Muscle of back (tissue), 11 donors: ENCODE results near the gene FFAR2. TPM values are rescaled to one million over a fixed set of nuclear protein-coding genes. Genes with fewer than 3 reads are reported as not detected.
A peak's percentile ranks its signal among the peaks of the same experiment; 100 is the strongest.

Source experiments
- DNase-seq, 3 donors: peaks; one replicate each; pipeline versions ENCODE4 v3.0.0 to v3.0.0-alpha.2; 2013
- polyA plus RNA-seq, 10 donors: library from polyadenylated mRNA; unstranded; fragments of 120-200 nt; gene quantifications; one replicate each; pipeline ENCODE4 v1.2.1, GENCODE V29; 2013; ENCODE audit not compliant: insufficient read length in 10 of 10

FFAR2 gene
- polyA plus RNA-seq, 10 donors, result 0.11 to 0.49 (median 0.15) TPM; not detected in 3

- no peak for DNase-seq
These were observed 36.4 kb downstream of the FFAR2 start for GRCh38 chr19:35484252-35485036.

DNA sequence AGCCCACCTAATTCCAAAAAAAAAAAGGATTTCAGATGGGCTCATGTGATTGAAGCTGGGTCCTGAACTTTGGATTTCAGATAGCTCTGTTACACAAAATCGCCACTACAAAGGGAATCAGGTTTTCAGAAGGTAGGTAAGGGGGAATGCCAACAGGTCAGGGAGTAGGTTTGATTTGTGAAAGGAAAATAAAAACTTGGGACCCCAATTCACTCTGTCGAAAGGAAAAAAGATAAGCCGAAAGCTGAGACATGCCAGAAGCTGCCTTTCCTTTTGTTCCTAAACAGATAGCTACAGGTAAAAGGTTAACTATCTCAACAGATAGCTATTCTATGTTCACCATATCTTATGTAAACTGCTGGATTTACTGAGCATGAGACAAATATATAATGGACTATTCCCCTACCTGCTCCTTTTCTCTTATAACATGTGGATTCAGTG lies 38.2 kb downstream of the FFAR2 start:
- no peak for DNase-seq

GRCh38 chr19:35487656-35488182 lies 39.7 kb downstream of the FFAR2 start:
- no peak for DNase-seq

DNA sequence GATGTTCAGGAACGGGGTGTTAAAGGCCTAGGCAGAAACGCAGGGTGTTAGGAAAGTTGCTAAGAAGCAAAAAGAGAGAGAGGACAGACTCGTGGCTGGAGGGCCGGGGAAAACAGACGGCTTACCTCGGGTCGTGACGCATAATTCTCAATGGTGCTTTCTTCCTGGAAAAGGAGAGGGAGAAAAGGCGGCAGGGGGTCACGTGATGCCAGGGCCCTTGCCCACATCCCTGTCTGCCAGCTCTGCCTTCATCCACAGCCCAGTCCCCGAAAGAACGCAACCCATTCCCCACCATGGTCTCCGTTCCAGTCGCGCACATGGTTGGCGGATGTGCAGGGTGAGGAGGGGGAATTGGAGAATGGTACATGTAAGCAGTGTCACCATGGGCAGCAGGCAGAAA lies 40.6 kb downstream of the FFAR2 start:
- DNase-seq, result no peak

GRCh38 chr19:35490364-35490763 lies 42.3 kb downstream of the FFAR2 start, which contains the start of gene KRTDAP:
TSS of gene KRTDAP (minus strand) at chr19:35490464. CDS start at chr19:35490442, 22 bp downstream.
- no peak for DNase-seq

- no peak for DNase-seq
These were observed 43.8 kb downstream of the FFAR2 start for GRCh38 chr19:35491836-35492360.

GRCh38 chr19:35493971-35494370 lies 45.9 kb downstream of the FFAR2 start:
- DNase-seq, result no peak

GRCh38 chr19:35495107-35496064 lies 47.3 kb downstream of the FFAR2 start:
- peak; percentile 20 to 75 (median 51) for DNase-seq

GRCh38 chr19:35497406-35497805 lies 49.3 kb downstream of the FFAR2 start:
- no peak for DNase-seq

- no peak for DNase-seq
These were observed 50.2 kb downstream of the FFAR2 start for GRCh38 chr19:35498220-35498619.

DNA sequence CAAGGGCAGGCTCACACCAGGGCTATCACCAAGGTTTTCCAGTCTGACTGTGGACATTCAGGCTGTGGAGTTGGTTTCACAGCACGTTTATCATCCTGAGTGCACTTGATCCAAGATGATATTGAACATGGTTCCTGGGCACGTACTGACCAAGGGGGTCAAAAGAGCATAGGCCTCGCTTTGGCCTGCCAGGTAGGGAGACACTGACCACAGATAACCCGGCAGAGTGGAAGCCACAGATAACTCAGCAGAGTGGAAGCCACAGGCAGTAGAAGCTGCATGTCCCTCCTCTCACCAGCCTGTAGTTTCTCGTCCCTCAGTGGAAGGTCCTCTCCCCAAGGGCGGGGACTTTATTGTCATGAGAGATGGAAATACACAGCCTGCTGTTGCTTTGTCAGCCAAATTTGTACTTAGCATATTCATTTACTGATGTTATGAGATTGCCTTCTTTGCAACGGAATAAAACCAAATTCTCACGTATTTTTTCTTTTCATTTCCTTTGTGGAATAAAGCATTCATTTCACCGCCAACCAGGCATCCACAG lies 51.0 kb downstream of the FFAR2 start:
- DNase-seq, result no peak

DNA sequence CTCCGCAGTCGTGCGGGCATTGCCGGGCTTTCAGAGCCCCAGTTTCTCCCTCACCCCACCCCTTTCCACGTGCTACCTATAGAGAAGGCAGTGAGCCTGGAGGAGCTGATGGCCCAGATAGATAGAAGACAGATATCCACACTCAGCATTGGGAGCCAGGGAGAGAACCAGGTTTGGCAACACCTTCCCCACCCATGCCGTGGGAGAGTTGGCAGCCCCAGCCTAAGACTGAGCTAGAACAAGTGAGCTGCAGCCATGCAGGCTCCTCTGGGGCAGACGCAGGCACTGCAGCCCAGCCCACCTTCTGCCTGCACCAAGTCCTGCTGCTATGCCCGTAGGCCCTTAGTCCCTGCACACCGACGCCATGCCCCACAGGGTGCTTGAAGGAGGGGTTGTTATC lies 52.6 kb downstream of the FFAR2 start:
- DNase-seq, result no peak

Other genes starting within 250 kb of the FFAR2 start
- under 1 TPM in 1 of 10 donors, not detected in 9; 0.19 TPM for gene FAM187B, start 219.5 kb upstream of the FFAR2 start, polyA plus RNA-seq
- gene LSR, start 199.3 kb upstream of the FFAR2 start, polyA plus RNA-seq, result 1 to 10 TPM; 3.6 to 8.6 (median 6.1) TPM
- gene USF2, start 179.3 kb upstream of the FFAR2 start, polyA plus RNA-seq, result 100 to 1,000 TPM in 9 of 10 donors, 10 to 100 TPM in 1; 94.8 to 113 (median 107) TPM
- under 1 TPM in 4 of 10 donors, not detected in 6; 0.05 to 0.28 (median 0.15) TPM for gene HAMP, start 165.7 kb upstream of the FFAR2 start, polyA plus RNA-seq
- 1 to 10 TPM in 2 of 10 donors, under 1 TPM in 8; 0.32 to 2.2 (median 0.48) TPM for gene MAG, start 156.1 kb upstream of the FFAR2 start, polyA plus RNA-seq
- gene CD22, start 119.1 kb upstream of the FFAR2 start, polyA plus RNA-seq, result 1 to 10 TPM in 6 of 10 donors, under 1 TPM in 4; 0.39 to 7.4 (median 1.2) TPM
- under 1 TPM in 1 of 10 donors, not detected in 9; 0.10 TPM for gene FFAR1, start 100.4 kb upstream of the FFAR2 start, polyA plus RNA-seq
- under 1 TPM in 5 of 10 donors, not detected in 5; 0.13 to 0.28 (median 0.21) TPM for gene FFAR3, start 89.8 kb upstream of the FFAR2 start, polyA plus RNA-seq
- under 1 TPM in 1 of 10 donors, not detected in 9; 0.07 TPM for gene GPR42, start 77.2 kb upstream of the FFAR2 start, polyA plus RNA-seq
- gene KRTDAP, start 42.2 kb downstream of the FFAR2 start, polyA plus RNA-seq, result 100 to 1,000 TPM in 1 of 10 donors, 10 to 100 TPM in 1, 1 to 10 TPM in 1, not detected in 7; 1.2 to 195 (median 65.7) TPM
- gene DMKN, start 65.4 kb downstream of the FFAR2 start, polyA plus RNA-seq, result 10 to 100 TPM in 2 of 10 donors, 1 to 10 TPM in 5, under 1 TPM in 3; 0.46 to 53.6 (median 1.5) TPM
- 10 to 100 TPM in 1 of 10 donors, 1 to 10 TPM in 1, under 1 TPM in 2, not detected in 6; 0.15 to 19.3 (median 0.72) TPM for gene SBSN, start 80.1 kb downstream of the FFAR2 start, polyA plus RNA-seq
- not detected for gene GAPDHS, start 85.2 kb downstream of the FFAR2 start, polyA plus RNA-seq
- gene TMEM147, start 97.4 kb downstream of the FFAR2 start, polyA plus RNA-seq, result 10 to 100 TPM; 40.3 to 49.6 (median 45.1) TPM
- gene ATP4A, start 115.4 kb downstream of the FFAR2 start, polyA plus RNA-seq, result under 1 TPM in 1 of 10 donors, not detected in 9; 0.04 TPM
- gene PMIS2, start 137.9 kb downstream of the FFAR2 start, polyA plus RNA-seq, result not detected
- gene HAUS5, start 164.5 kb downstream of the FFAR2 start, polyA plus RNA-seq, result 10 to 100 TPM in 9 of 10 donors, 1 to 10 TPM in 1; 10.0 to 14.5 (median 12.3) TPM
- 10 to 100 TPM; 30.4 to 55.8 (median 38.3) TPM for gene RBM42, start 180.8 kb downstream of the FFAR2 start, polyA plus RNA-seq
- gene ETV2, start 193.5 kb downstream of the FFAR2 start, polyA plus RNA-seq, result 1 to 10 TPM; 1.6 to 4.1 (median 2.5) TPM
- 100 to 1,000 TPM; 243 to 330 (median 261) TPM for gene COX6B1, start 200.1 kb downstream of the FFAR2 start, polyA plus RNA-seq
- gene UPK1A, start 218.3 kb downstream of the FFAR2 start, polyA plus RNA-seq, result 1 to 10 TPM in 2 of 10 donors, not detected in 8; 6.1 to 6.5 TPM